ENCODE results near the gene POU2F3.

- TF ChIP-seq CTCF (IDR thresholded peaks at IDR 0.05) (no peak), POLR2A (IDR thresholded peaks at IDR 0.05) (no peak), EP300 (IDR thresholded peaks at IDR 0.05) (no peak)
Measured at GRCh38 chr11:120289426-120289825, 49.5 kb downstream of the POU2F3 start.

Measured in stomach (tissue), 4 donors.